Endometrial microvascular endothelial cells (primary cell): Measurements from ENCODE around the gene KLHDC2. TPM values are rescaled to one million over a fixed set of nuclear protein-coding genes. Genes with fewer than 3 reads are reported as not detected.
"Not testable (repeated sequence)": the region's sequence is repeated elsewhere in the genome, so short reads cannot be mapped to it uniquely, and the experiment has no call there.

ENCODE experiments used
- in situ Hi-C: cut with HindIII; loops from 2 replicates; pipeline ENCODE4 v1.10.0; 2017; ENCODE audit warnings: low sequenced_read_pairs, low pct_unique_long_range_greater_than_20kb; ENCODE audit errors: inconsistent ontology term
- total RNA-seq: library from RNA; depleted of rRNA; stranded (reverse); fragments of >200 nt; gene quantifications from one replicate; pipeline ENCODE4 v1.2.3, GENCODE V29; 2015; ENCODE audit errors: inconsistent ontology term

Gene KLHDC2
- total RNA-seq, 1 donor from 2014 or later: 19.8 TPM

- in situ Hi-C loops: no loop called here
Observed at GRCh38 chr14:49770212-49770817, 2.4 kb downstream of the KLHDC2 start.

- in situ Hi-C loops: not testable (repeated sequence)
Observed at GRCh38 chr14:49771691-49772090, 3.7 kb downstream of the KLHDC2 start.

GRCh38 chr14:49774106-49774505 is 6.2 kb downstream of the KLHDC2 start:
- in situ Hi-C loops: no loop called here

GRCh38 chr14:49778421-49778820 is 10.5 kb downstream of the KLHDC2 start:
- in situ Hi-C loops: no loop called here

GRCh38 chr14:49781040-49781439 is 13.1 kb downstream of the KLHDC2 start:
- in situ Hi-C loops: not testable (repeated sequence)

GRCh38 chr14:49783394-49784014 is 15.6 kb downstream of the KLHDC2 start:
- in situ Hi-C loops: no loop called here

GRCh38 chr14:49786315-49786714 is 18.4 kb downstream of the KLHDC2 start:
- in situ Hi-C loops: no loop called here

- in situ Hi-C loops: no loop called here
Observed at GRCh38 chr14:49792618-49793017, 24.7 kb downstream of the KLHDC2 start.

GRCh38 chr14:49796025-49796424 is 28.1 kb downstream of the KLHDC2 start:
- in situ Hi-C loops: no loop called here

GRCh38 chr14:49808780-49809179 is 40.8 kb downstream of the KLHDC2 start:
- in situ Hi-C loops: no loop called here

GRCh38 chr14:49816118-49816517 is 48.2 kb downstream of the KLHDC2 start:
- in situ Hi-C loops: not testable (repeated sequence)

- in situ Hi-C loops: no loop called here
Observed at GRCh38 chr14:49816844-49817243, 48.9 kb downstream of the KLHDC2 start.

GRCh38 chr14:49820176-49820575 is 52.2 kb downstream of the KLHDC2 start:
- in situ Hi-C loops: no loop called here

- in situ Hi-C loops: no loop called here
Observed at GRCh38 chr14:49828640-49829039, 60.7 kb downstream of the KLHDC2 start.

Other genes starting within 250 kb of the KLHDC2 start
- gene RPS29, start 181.8 kb upstream of the KLHDC2 start, total RNA-seq: 7,038 TPM
- gene LRR1, start 169.2 kb upstream of the KLHDC2 start, total RNA-seq: 29.9 TPM
- 146 TPM for gene RPL36AL, start 147.5 kb upstream of the KLHDC2 start, total RNA-seq
- gene MGAT2, start 147.4 kb upstream of the KLHDC2 start, total RNA-seq: 94.1 TPM
- 3.9 TPM for gene DNAAF2, start 132.9 kb upstream of the KLHDC2 start, total RNA-seq
- 20.7 TPM for gene POLE2, start 79.9 kb upstream of the KLHDC2 start, total RNA-seq
- 0.37 TPM for gene KLHDC1, start 75.0 kb upstream of the KLHDC2 start, total RNA-seq
- 30.6 TPM for gene NEMF, start 84.6 kb downstream of the KLHDC2 start, total RNA-seq
- 80.4 TPM for gene ARF6, start 124.9 kb downstream of the KLHDC2 start, total RNA-seq